T1000 (cell line): Measurements from ENCODE around the gene NDUFS7.
A peak's percentile ranks its signal among the peaks of the same experiment; 100 is the strongest.

Source experiments
- DNase-seq: peaks from one replicate; lab custom pipeline; 2025; ENCODE audit warnings: mixed read lengths; lab: John Stamatoyannopoulos, UW

NDUFS7 gene

GRCh38 chr19:1383312-1384084, at the start of gene NDUFS7:
Gene NDUFS7 (plus strand): TSS chr19:1383907. CDS start chr19:1383927, 20 bp downstream.
- DNase-seq = peak; percentile 98

GRCh38 chr19:1336079-1336684, 47.5 kb upstream of the NDUFS7 start:
- DNase-seq = no peak

- no peak for DNase-seq
Observed at GRCh38 chr19:1340681-1341469, 42.8 kb upstream of the NDUFS7 start.

- DNase-seq = no peak
Observed at GRCh38 chr19:1343041-1343440, 40.7 kb upstream of the NDUFS7 start.

- DNase-seq = no peak
Observed at GRCh38 chr19:1349211-1349610, 34.5 kb upstream of the NDUFS7 start.

GRCh38 chr19:1350867-1351266, 32.8 kb upstream of the NDUFS7 start:
- no peak for DNase-seq

- DNase-seq = no peak
Observed at GRCh38 chr19:1351381-1351851, 32.3 kb upstream of the NDUFS7 start.

GRCh38 chr19:1353144-1353543, 30.6 kb upstream of the NDUFS7 start:
- no peak for DNase-seq

GRCh38 chr19:1354970-1355567, 28.6 kb upstream of the NDUFS7 start:
- DNase-seq = no peak

GRCh38 chr19:1355568-1356507, 27.9 kb upstream of the NDUFS7 start:
- DNase-seq = no peak

GRCh38 chr19:1356508-1356865, 27.2 kb upstream of the NDUFS7 start:
- no peak for DNase-seq

- no peak for DNase-seq
Observed at GRCh38 chr19:1357531-1358109, 26.1 kb upstream of the NDUFS7 start.

- no peak for DNase-seq
Observed at GRCh38 chr19:1360126-1360817, 23.4 kb upstream of the NDUFS7 start.

GRCh38 chr19:1360818-1361461, 22.8 kb upstream of the NDUFS7 start:
- no peak for DNase-seq

- no peak for DNase-seq
Observed at GRCh38 chr19:1361601-1362386, 21.9 kb upstream of the NDUFS7 start.

- DNase-seq = no peak
Observed at GRCh38 chr19:1362387-1363257, 21.1 kb upstream of the NDUFS7 start.

- no peak for DNase-seq
Observed at GRCh38 chr19:1363599-1363998, 20.1 kb upstream of the NDUFS7 start.
